A673 (cell line): Measurements from ENCODE around the gene RAB1B. TPM values are rescaled to one million over a fixed set of nuclear protein-coding genes. Genes with fewer than 3 reads are reported as not detected.

Source experiments
- BruUV-seq: library from RNA; stranded (reverse); fragments of 400-500 nt; replicated peaks from 2 replicates; lab custom pipeline; 2021; lab: Mats Ljungman, UMichigan
- CTCF ChIA-PET: fragments of 300-600 bp; sonication (Branson Sonifier 250); formaldehyde crosslinking; loops from one replicate; lab custom pipeline; 2022; ENCODE audit warnings: antibody characterized with exemption; lab: Charles Lee
- POLR2A ChIA-PET: fragments of 300-600 bp; sonication (Branson Sonifier 250); formaldehyde crosslinking; loops from one replicate; lab custom pipeline; 2022; ENCODE audit warnings: antibody characterized with exemption; ENCODE audit not compliant: low non-redundant PET; lab: Charles Lee
- DNase-seq: peaks from one replicate; pipeline ENCODE4 v3.0.0-alpha.2; 2015; ENCODE audit warnings: low spot score
- H3K27ac ChIP-seq: fragments of 200-600 bp; sonication (generic); 2 replicates; pipeline ENCODE4 v1.5.1; 2016; ENCODE audit warnings: mixed run types, low read depth, mild to moderate bottlenecking, mixed read lengths, antibody characterized with exemption, low read length; ENCODE audit not compliant: poor library complexity, severe bottlenecking
- H3K27me3 ChIP-seq: fragments of 200-600 bp; sonication (generic); replicated peaks from 2 replicates; pipeline ENCODE4 v1.6.1; 2017; ENCODE audit warnings: mixed run types, low read depth, mild to moderate bottlenecking, mixed read lengths, antibody characterized with exemption, low read length; ENCODE audit not compliant: insufficient read depth, poor library complexity
- H3K36me3 ChIP-seq: fragments of 200-600 bp; sonication (generic); 2 replicates; pipeline ENCODE4 v1.6.1; 2016; ENCODE audit warnings: mixed run types, mild to moderate bottlenecking, mixed read lengths, antibody characterized with exemption, low read length; ENCODE audit not compliant: insufficient read depth, poor library complexity, severe bottlenecking
- H3K4me1 ChIP-seq: fragments of 200-600 bp; sonication (generic); 2 replicates; pipeline ENCODE4 v1.6.1; 2017; ENCODE audit warnings: mixed run types, mild to moderate bottlenecking, mixed read lengths, antibody characterized with exemption, low read length; ENCODE audit not compliant: insufficient read depth, poor library complexity, severe bottlenecking
- H3K4me3 ChIP-seq: fragments of 200-600 bp; sonication (generic); 2 replicates; pipeline ENCODE4 v1.5.1; 2016; ENCODE audit warnings: low read depth, mixed run types, mild to moderate bottlenecking, mixed read lengths, low read length; ENCODE audit not compliant: poor library complexity, severe bottlenecking
- H3K9me3 ChIP-seq: fragments of 200-600 bp; sonication (generic); 2 replicates; pipeline ENCODE4 v1.6.1; 2016; ENCODE audit warnings: mixed run types, low read depth, mild to moderate bottlenecking, mixed read lengths, antibody characterized with exemption, low read length; ENCODE audit not compliant: poor library complexity, severe bottlenecking
- EZH2 ChIP-seq: fragments of 200-600 bp; sonication (generic); IDR thresholded peaks from 2 replicates; pipeline ENCODE4 v1.6.1; 2017; ENCODE audit warnings: borderline replicate concordance, low read depth, mild to moderate bottlenecking, mixed read lengths, antibody characterized with exemption, low read length; ENCODE audit not compliant: poor library complexity, severe bottlenecking
- intact Hi-C: fragments of 100-400 bp; cut with micrococcal nuclease; formaldehyde crosslinking; loops from one replicate; pipeline ENCODE4 v1.10.0; 2022; ENCODE audit not compliant: unreplicated experiment
- total RNA-seq: library from RNA; stranded (reverse); gene quantifications from 2 replicates; pipeline ENCODE4 v1.2.3, GENCODE V29; 2021
- TF ChIP-seq, protein P1 (sequence below): fragments of 300-800, 200-600 bp; sonication (generic); conservative IDR thresholded peaks from 2 replicates; pipeline ENCODE4 v1.5.1; 2017; ENCODE audit warnings: low read depth, mild to moderate bottlenecking, antibody characterized with exemption, low read length, moderate library complexity, mixed read lengths

RAB1B gene
- total RNA-seq, 1 experiment from 2014 or later: 186 TPM

GRCh38 chr11:66280428-66280827, 12.0 kb downstream of the RAB1B start:
- Histone ChIP-seq H3K4me1 (peaks cover 27% of the 10 kb centered on the region), H3K27me3 (no peaks in the 10 kb centered on the region), H3K27ac (no peak overlapping the region), H3K4me3 (no peak overlapping the region), H3K9me3 (no peaks in the 10 kb centered on the region), H3K36me3 (peaks cover 11% of the 10 kb centered on the region)
- intact Hi-C loops: no loop called here
- no peak for TF ChIP-seq EZH2
- TF ChIP-seq, protein P1, sequence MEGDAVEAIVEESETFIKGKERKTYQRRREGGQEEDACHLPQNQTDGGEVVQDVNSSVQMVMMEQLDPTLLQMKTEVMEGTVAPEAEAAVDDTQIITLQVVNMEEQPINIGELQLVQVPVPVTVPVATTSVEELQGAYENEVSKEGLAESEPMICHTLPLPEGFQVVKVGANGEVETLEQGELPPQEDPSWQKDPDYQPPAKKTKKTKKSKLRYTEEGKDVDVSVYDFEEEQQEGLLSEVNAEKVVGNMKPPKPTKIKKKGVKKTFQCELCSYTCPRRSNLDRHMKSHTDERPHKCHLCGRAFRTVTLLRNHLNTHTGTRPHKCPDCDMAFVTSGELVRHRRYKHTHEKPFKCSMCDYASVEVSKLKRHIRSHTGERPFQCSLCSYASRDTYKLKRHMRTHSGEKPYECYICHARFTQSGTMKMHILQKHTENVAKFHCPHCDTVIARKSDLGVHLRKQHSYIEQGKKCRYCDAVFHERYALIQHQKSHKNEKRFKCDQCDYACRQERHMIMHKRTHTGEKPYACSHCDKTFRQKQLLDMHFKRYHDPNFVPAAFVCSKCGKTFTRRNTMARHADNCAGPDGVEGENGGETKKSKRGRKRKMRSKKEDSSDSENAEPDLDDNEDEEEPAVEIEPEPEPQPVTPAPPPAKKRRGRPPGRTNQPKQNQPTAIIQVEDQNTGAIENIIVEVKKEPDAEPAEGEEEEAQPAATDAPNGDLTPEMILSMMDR: peak; percentile 43
- POLR2A ChIA-PET: no interaction called here
- CTCF ChIA-PET: interaction anchor here (0.6 to 0.7 kb wide), 3 partner anchors 19 to 437 kb away, joined by 3 to 6 read pairs (median 3); no protein-coding TSS in a partner anchor
- DNase-seq: peak; percentile 53
- no TSS peak for BruUV-seq

DNA sequence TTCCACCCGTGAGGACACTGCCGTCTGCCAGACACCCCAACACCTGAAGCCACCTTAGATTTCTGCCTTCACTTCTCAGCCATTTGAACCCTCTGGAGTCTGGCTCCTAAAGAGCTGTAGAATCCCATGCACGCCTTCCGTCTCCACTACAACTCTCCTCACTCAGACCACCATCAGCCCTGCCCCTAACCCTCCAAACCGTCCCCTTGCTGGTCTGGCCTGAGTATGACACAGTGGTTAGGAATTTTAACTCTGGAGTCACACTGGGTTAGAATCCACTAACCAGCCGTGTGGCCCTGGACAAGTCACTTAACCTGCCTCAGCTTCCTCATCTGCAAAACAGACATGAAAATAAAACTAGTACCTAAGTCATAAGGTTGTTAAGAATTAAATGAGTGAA, 12.6 kb downstream of the RAB1B start:
- no peak for DNase-seq
- Histone ChIP-seq H3K4me1 (peaks cover 27% of the 10 kb centered on the region), H3K4me3 (no peak overlapping the region), H3K27ac (no peak overlapping the region), H3K36me3 (peaks cover 6% of the 10 kb centered on the region), H3K27me3 (no peaks in the 10 kb centered on the region), H3K9me3 (no peaks in the 10 kb centered on the region)
- intact Hi-C loops: no loop called here
- BruUV-seq: no TSS peak
- ChIA-PET POLR2A (no interaction called here), CTCF (no interaction called here)
- no peak for TF ChIP-seq EZH2
- TF ChIP-seq, protein P1: no peak

- H3K9me3 ChIP-seq: no peaks in the 10 kb centered on the region
- BruUV-seq: no TSS peak
- ChIA-PET CTCF (interaction anchor here (0.6 to 1.1 kb wide), 4 partner anchors 14 to 240 kb away, joined by 3 to 9 read pairs (median 6); no protein-coding TSS in a partner anchor), POLR2A (no interaction called here)
- no peak overlapping the region for H3K27ac ChIP-seq
- peaks cover 27% of the 10 kb centered on the region for H3K4me1 ChIP-seq
- DNase-seq: no peak
- H3K36me3 ChIP-seq: peaks cover 5% of the 10 kb centered on the region
- no peak for TF ChIP-seq EZH2
- TF ChIP-seq, protein P1: no peak
- no peak overlapping the region for H3K4me3 ChIP-seq
- no peaks in the 10 kb centered on the region for H3K27me3 ChIP-seq
- intact Hi-C loops: loop anchor here (1.0 kb wide), 1 partner anchor 60 kb away; no protein-coding TSS in a partner anchor
These were observed 13.5 kb downstream of the RAB1B start for GRCh38 chr11:66281776-66282467.
